Spleen (tissue), 11 donors: ENCODE data around the gene CR2. TPM values are rescaled to one million over a fixed set of nuclear protein-coding genes. Genes with fewer than 3 reads are reported as not detected.

ENCODE experiments used
- DNase-seq: peaks from one replicate; pipeline ENCODE4 v3.0.0-alpha.2; 2020
- H3K27ac ChIP-seq, 8 donors: fragments of 200-600 bp; sonication (generic) in 7 of 8; 1 replicate in 4 of 8; 2 replicates in 4 of 8; pipeline versions ENCODE4 v1.5.0 to v1.8.0; 2016 to 2021; ENCODE audit warnings: inconsistent platforms in 4 of 8, mild to moderate bottlenecking in 4 of 8, moderate library complexity in 1 of 8
- H3K27me3 ChIP-seq, 7 donors: fragments of 200-600 bp; sonication (generic) in 6 of 7; replicated peaks in 1 of 7; 1 replicate in 4 of 7; 2 replicates in 3 of 7; pipeline versions ENCODE4 v1.5.0 to v1.8.0; 2016 to 2021; ENCODE audit warnings: inconsistent platforms in 3 of 7, mild to moderate bottlenecking in 1 of 7
- H3K36me3 ChIP-seq, 6 donors: fragments of 200-600 bp; sonication (generic) in 5 of 6; 1 replicate in 4 of 6; 2 replicates in 2 of 6; pipeline versions ENCODE4 v1.5.0 to v1.8.0; 2016 to 2021; ENCODE audit warnings: inconsistent platforms in 2 of 6
- H3K4me1 ChIP-seq, 6 donors: fragments of 200-600 bp; sonication (generic) in 5 of 6; 1 replicate in 3 of 6; 2 replicates in 3 of 6; pipeline versions ENCODE4 v1.5.0 to v1.8.0; 2016 to 2021; ENCODE audit warnings: inconsistent platforms in 3 of 6
- H3K4me3 ChIP-seq, 8 donors: fragments of 200-600 bp; sonication (generic) in 7 of 8; 1 replicate in 4 of 8; 2 replicates in 4 of 8; pipeline versions ENCODE4 v1.5.0 to v1.8.0; 2016 to 2021; ENCODE audit warnings: inconsistent platforms in 4 of 8, mild to moderate bottlenecking in 4 of 8, moderate library complexity in 2 of 8
- H3K9me3 ChIP-seq, 8 donors: fragments of 200-600 bp; sonication (generic) in 7 of 8; 1 replicate in 4 of 8; 2 replicates in 4 of 8; pipeline versions ENCODE4 v1.5.0 to v1.8.0; 2016 to 2021; ENCODE audit warnings: inconsistent platforms in 4 of 8
- CTCF ChIP-seq, 11 experiments: fragments of 200-600 bp in 7 of 11; fragments of 450-650 bp in 4 of 11; sonication (generic) in 4 of 11; IDR thresholded peaks in 8 of 11; conservative IDR thresholded peaks in 3 of 11; 1 replicate in 7 of 11; 2 replicates in 4 of 11; pipeline versions ENCODE4 v1.4.0 to v1.8.0; 2016 to 2021; ENCODE audit warnings: antibody characterized with exemption in 11 of 11, inconsistent platforms in 4 of 11, mild to moderate bottlenecking in 1 of 11
- POLR2A ChIP-seq, 3 donors: fragments of 450-650 bp; IDR thresholded peaks; one replicate each; pipeline ENCODE4 v1.5.1; 2017; ENCODE audit warnings: antibody characterized with exemption in 3 of 3, mild to moderate bottlenecking in 1 of 3
- POLR2AphosphoS5 ChIP-seq, 3 donors: sonication (generic); formaldehyde crosslinking; IDR thresholded peaks; one replicate each; pipeline ENCODE4 v1.5.1; 2017; ENCODE audit warnings: antibody characterized with exemption in 3 of 3
- WGBS, 5 donors: extraction: QIAGEN DNeasy Blood & Tissue Kit in 3 of 5; methylation state at CpG; one replicate each; pipeline versions ENCODE4 v1.1.5 to v1.1.7; 2013 to 2018; 5-methylcytosine and 5-hydroxymethylcytosine counted together
- intact Hi-C: fragments of 100-400 bp; cut with DNase I; formaldehyde crosslinking; loops from one replicate; pipeline ENCODE4 v1.15.0; 2023; ENCODE audit warnings: low total_unique reads
- polyA plus RNA-seq, 3 donors: library from polyadenylated mRNA; stranded (reverse); fragments of 200-250 nt; gene quantifications; one replicate each; pipeline ENCODE4 v1.2.1, GENCODE V29; 2013
- total RNA-seq, 7 donors: library from RNA; depleted of rRNA in 3 of 7; stranded (reverse); fragments of >200 nt in 3 of 7; fragmentation: NEBNext Ultra II Directional in 4 of 7; extraction: Animal tissue kit (Norgen Biotek cat#: 25700) in 4 of 7; gene quantifications; one replicate each; pipeline versions ENCODE4 v1.1.0 to v1.2.1, GENCODE V29; 2016 to 2021
- donor health status: healthy with polysubstance abuse.
- donor health status: DM: no; HTN: no; CAD: no; lungs with moderate emphysema.
- donor health status: DM: no; HTN: no; CAD: no.
- donor health status: Bipolar disorder and iron deficiency.
- donor health status: healthy.
- donor health status: DM: no; HTN: no; CAD: no.
- donor health status: DM: yes; HTN: yes; CAD: no.

The CR2 gene
- total and polyA plus RNA-seq, 10 donors = 87.2 to 284 (median 140) TPM

- H3K36me3 ChIP-seq = no peaks in the 10 kb centered on the region
- peaks cover 0 to 6% (median 0%) of the 10 kb centered on the region in 6 donors for H3K4me1 ChIP-seq
- H3K4me3 ChIP-seq = no peak overlapping the region
- no peaks in the 10 kb centered on the region for H3K27me3 ChIP-seq
- 83 to 96% (median 89%) methylated on average over 2 of the region's 2 CpGs for WGBS, 5 donors
- no peak for TF ChIP-seq POLR2A (IDR thresholded peaks at IDR 0.05)
- no peak for TF ChIP-seq CTCF (IDR thresholded peaks at IDR 0.05 in 8 of 11, conservative IDR thresholded peaks at IDR 0.05 in 3 of 11)
- TF ChIP-seq POLR2AphosphoS5 (IDR thresholded peaks at IDR 0.05) = no peak
- no peak for DNase-seq
- intact Hi-C loops = no loop called here
- no peaks in the 10 kb centered on the region for H3K9me3 ChIP-seq
- no peak overlapping the region for H3K27ac ChIP-seq
These were observed 13.5 kb upstream of the CR2 start for GRCh38 chr1:207440626-207441025.

- intact Hi-C loops = no loop called here
- Histone ChIP-seq H3K4me1 (peaks cover 0 to 6% (median 0%) of the 10 kb centered on the region in 6 donors), H3K27me3 (no peaks in the 10 kb centered on the region), H3K9me3 (no peaks in the 10 kb centered on the region), H3K36me3 (no peaks in the 10 kb centered on the region), H3K27ac (no peak overlapping the region), H3K4me3 (no peak overlapping the region)
- TF ChIP-seq POLR2AphosphoS5 (IDR thresholded peaks at IDR 0.05) = no peak
- TF ChIP-seq POLR2A (IDR thresholded peaks at IDR 0.05) = no peak
- TF ChIP-seq CTCF (IDR thresholded peaks at IDR 0.05 in 8 of 11, conservative IDR thresholded peaks at IDR 0.05 in 3 of 11) = no peak
- WGBS, 5 donors = 62 to 80% (median 69%) methylated on average over 5 of the region's 5 CpGs
- no peak for DNase-seq
These were observed 9.5 kb upstream of the CR2 start for GRCh38 chr1:207444514-207445217.

GRCh38 chr1:207453710-207454045 is 450 bp upstream of the CR2 start:
- Histone ChIP-seq H3K4me1 (peaks cover 11 to 50% (median 15%) of the 10 kb centered on the region in 6 donors), H3K4me3 (peak overlapping the region in 7 of 8 donors; percentile 49 to 80 (median 60)), H3K27ac (peak overlapping the region in 4 of 8 donors; percentile 77 to 87 (median 82)), H3K27me3 (peaks cover 0 to 52% (median 23%) of the 10 kb centered on the region in 7 donors), H3K9me3 (no peaks in the 10 kb centered on the region), H3K36me3 (no peaks in the 10 kb centered on the region)
- DNase-seq = no peak
- intact Hi-C loops = no loop called here
- no peak for TF ChIP-seq POLR2A (IDR thresholded peaks at IDR 0.05)
- TF ChIP-seq POLR2AphosphoS5 (IDR thresholded peaks at IDR 0.05) = no peak
- no peak for TF ChIP-seq CTCF (IDR thresholded peaks at IDR 0.05 in 8 of 11, conservative IDR thresholded peaks at IDR 0.05 in 3 of 11)
- WGBS, 5 donors = 25 to 39% (median 29%) methylated on average over 1 of the region's 1 CpG

GRCh38 chr1:207455183-207455754 is 1.1 kb downstream of the CR2 start:
- WGBS, 5 donors = 56 to 64% (median 59%) methylated on average over 6 of the region's 6 CpGs
- TF ChIP-seq POLR2A (IDR thresholded peaks at IDR 0.05) = no peak
- TF ChIP-seq CTCF (IDR thresholded peaks at IDR 0.05 in 8 of 11, conservative IDR thresholded peaks at IDR 0.05 in 3 of 11) = no peak
- TF ChIP-seq POLR2AphosphoS5 (IDR thresholded peaks at IDR 0.05) = no peak
- Histone ChIP-seq H3K36me3 (no peaks in the 10 kb centered on the region), H3K27me3 (peaks cover 0 to 52% (median 23%) of the 10 kb centered on the region in 7 donors), H3K27ac (peak overlapping the region in 7 of 8 donors; percentile 42 to 87 (median 80)), H3K4me3 (peak overlapping the region; percentile 43 to 80 (median 58)), H3K4me1 (peaks cover 12 to 66% (median 17%) of the 10 kb centered on the region in 6 donors), H3K9me3 (no peaks in the 10 kb centered on the region)
- no peak for DNase-seq
- intact Hi-C loops = no loop called here
